SJCRH30 (cell line): ENCODE results near the gene TOP3B. TPM values are rescaled to one million over a fixed set of nuclear protein-coding genes. Genes with fewer than 3 reads are reported as not detected.

ENCODE experiments used
- DNase-seq, 2 experiments: peaks; one replicate each; pipeline ENCODE4 v3.0.0-alpha.2; 2015 to 2020
- H3K27ac ChIP-seq: fragments of 250-450 bp; sonication (Bioruptor Pico); 2 replicates; pipeline ENCODE4 v1.5.1; 2020; ENCODE audit warnings: mild to moderate bottlenecking, moderate library complexity
- H3K27me3 ChIP-seq: fragments of 250-450 bp; sonication (Bioruptor Pico); 2 replicates; pipeline ENCODE4 v1.5.1; 2020; ENCODE audit warnings: mild to moderate bottlenecking, moderate library complexity
- H3K36me3 ChIP-seq: fragments of 250-450 bp; sonication (Bioruptor Pico); 2 replicates; pipeline ENCODE4 v1.5.1; 2020; ENCODE audit warnings: mild to moderate bottlenecking, moderate library complexity
- H3K4me1 ChIP-seq: fragments of 250-450 bp; sonication (Bioruptor Pico); 2 replicates; pipeline ENCODE4 v1.5.1; 2020; ENCODE audit warnings: mild to moderate bottlenecking, moderate library complexity
- H3K4me3 ChIP-seq: fragments of 250-450 bp; sonication (Bioruptor Pico); 2 replicates; pipeline ENCODE4 v1.5.1; 2020; ENCODE audit warnings: mild to moderate bottlenecking, moderate library complexity
- H3K9me3 ChIP-seq: fragments of 250-450 bp; sonication (Bioruptor Pico); replicated peaks from 2 replicates; pipeline ENCODE4 v1.5.1; 2020; ENCODE audit warnings: mild to moderate bottlenecking, moderate library complexity
- total RNA-seq: library from RNA; depleted of rRNA; stranded (reverse); fragments of >200 nt; shearing (Covaris generic); gene quantifications from 2 replicates; pipeline ENCODE4 v1.2.3, GENCODE V29; 2014

Gene TOP3B
- total RNA-seq, 1 experiment from 2014 or later: 33.8 TPM

DNA sequence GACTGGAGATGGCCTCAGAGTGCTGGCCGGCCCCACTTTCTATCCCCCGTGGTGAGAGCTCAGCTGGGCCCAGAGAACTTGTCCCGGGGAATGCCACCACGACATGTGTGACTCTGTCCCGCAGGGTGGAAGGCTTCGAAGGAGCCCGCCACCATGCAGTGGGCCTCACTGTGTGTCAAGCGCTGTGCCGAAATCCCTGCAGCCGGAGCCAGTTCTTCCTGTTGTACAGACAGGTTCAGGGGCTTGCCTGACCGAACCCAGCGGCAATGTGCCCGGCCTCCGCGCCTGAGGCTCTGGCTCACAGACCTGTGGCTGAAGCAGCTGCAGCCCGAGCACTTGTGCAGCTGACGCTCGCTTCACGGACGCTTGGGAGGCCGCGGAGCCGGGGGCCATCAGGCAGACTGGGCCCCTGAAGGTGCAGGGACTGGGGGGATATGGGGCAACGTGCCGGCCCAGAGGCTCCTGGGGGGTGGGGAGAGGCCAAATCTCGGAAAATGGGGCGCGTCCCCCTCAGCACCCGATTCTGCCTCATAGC, 30.6 kb downstream of the TOP3B start:
- H3K27ac ChIP-seq: peak overlapping the region; percentile 79
- DNase-seq: peak; percentile 87 to 89
- H3K9me3 ChIP-seq: no peaks in the 10 kb centered on the region
- no peaks in the 10 kb centered on the region for H3K27me3 ChIP-seq
- peaks cover 5% of the 10 kb centered on the region; the same call in 1 of the 2 replicates for H3K4me1 ChIP-seq
- H3K4me3 ChIP-seq: peak overlapping the region; percentile 67
- no peaks in the 10 kb centered on the region for H3K36me3 ChIP-seq

DNA sequence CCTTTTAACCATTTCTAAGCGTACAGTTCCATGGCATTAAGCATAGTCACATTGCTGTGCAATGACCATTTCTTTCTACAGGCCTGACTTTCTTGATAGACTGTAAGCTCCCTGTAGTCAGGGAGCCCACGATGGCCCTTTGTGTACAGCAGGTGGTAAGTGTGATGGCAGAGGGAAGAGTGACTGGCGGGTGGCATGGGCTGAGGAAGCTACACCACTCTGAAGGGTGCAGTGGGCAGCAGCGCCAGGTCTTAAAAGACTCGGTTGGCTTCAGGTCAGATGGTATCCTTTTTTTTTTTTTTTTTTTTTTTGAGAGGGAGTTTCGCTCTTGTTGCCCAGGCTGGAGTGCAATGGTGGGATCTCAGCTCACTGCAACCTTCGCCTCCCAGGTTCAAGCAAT, 31.5 kb downstream of the TOP3B start:
- DNase-seq: no peak
- Histone ChIP-seq H3K9me3 (no peaks in the 10 kb centered on the region), H3K36me3 (no peaks in the 10 kb centered on the region), H3K27me3 (no peaks in the 10 kb centered on the region), H3K27ac (no peak overlapping the region), H3K4me1 (peaks cover 5% of the 10 kb centered on the region; the same call in 1 of the 2 replicates), H3K4me3 (no peak overlapping the region)

DNA sequence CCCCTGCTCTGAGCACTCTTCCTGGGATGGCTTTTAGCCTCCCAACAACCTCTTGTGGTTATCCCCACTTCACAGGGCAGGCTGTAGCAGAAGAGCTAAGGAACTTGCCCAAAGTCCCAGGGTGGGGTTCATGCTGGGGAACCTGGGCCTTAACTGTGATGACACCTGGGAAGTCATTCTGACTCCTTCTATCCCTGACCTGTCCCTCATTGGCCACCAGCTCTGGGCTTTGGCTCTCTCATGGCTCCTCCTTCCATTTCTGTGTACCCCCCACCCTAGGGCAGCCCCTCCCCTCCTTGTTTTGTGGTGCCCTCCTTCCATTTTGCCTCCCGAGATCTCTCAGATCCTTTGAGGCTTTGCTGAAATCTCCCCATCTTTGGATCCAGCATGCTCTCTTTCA, 32.6 kb downstream of the TOP3B start:
- peaks cover 7% of the 10 kb centered on the region for H3K36me3 ChIP-seq
- no peaks in the 10 kb centered on the region for H3K27me3 ChIP-seq
- H3K4me3 ChIP-seq: no peak overlapping the region
- H3K4me1 ChIP-seq: peaks cover 5% of the 10 kb centered on the region; the same call in 1 of the 2 replicates
- H3K27ac ChIP-seq: no peak overlapping the region
- H3K9me3 ChIP-seq: no peaks in the 10 kb centered on the region
- no peak for DNase-seq

DNA sequence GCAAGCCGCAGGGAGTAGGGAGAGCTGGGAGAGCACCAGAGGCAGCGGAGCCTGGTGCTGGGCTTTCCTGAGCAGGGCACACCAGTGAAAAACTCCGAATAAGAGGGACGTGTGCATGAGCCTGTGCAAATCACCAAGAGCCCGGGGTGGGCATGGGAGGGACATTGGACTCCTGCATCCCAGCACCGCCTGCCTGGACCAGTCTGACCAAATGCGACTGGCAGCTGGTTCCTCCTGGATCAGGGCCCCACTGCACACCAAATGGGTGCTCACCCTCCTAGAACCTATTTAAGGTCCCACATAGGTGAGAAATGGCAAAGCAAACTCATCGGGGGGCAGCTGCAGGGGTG, 33.0 kb downstream of the TOP3B start:
- Histone ChIP-seq H3K4me3 (no peak overlapping the region), H3K9me3 (no peaks in the 10 kb centered on the region), H3K4me1 (peaks cover 5% of the 10 kb centered on the region; the same call in 1 of the 2 replicates), H3K27ac (no peak overlapping the region), H3K36me3 (peaks cover 11% of the 10 kb centered on the region), H3K27me3 (no peaks in the 10 kb centered on the region)
- no peak for DNase-seq

DNA sequence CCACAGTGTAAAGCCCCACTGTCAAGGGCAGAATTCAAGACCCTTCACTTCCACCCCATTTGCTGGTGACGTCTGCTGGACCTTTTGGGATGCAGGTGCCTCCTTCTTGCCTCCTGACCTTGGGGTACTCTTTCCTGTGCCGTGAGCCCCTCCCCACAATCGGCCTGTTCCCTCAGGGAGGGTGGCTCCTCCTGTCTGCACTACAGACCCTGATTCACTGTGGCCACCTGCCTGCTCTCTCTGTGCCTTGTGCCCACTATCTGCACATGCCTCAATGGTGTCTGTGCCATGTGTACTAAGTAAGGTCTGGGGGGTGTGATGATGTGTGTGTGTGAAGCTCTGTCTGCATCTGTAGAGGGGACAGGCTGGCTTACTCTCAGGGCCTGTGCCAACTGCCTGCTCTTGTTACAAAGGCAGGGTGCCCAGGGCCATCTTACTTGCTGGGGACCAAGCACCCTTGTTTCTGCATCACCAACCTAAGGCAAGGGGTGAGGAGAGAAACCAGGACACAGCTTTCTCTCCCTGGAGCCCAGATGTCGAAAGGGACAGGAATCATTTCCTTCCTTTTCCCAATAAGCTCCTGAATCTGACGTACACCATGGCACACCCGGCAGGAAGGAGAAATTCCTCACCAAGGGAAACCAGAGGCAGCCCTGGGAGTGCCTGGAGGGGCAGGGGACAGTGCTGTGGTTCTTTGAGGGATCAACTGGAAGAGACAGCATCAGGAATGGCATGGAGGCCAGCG, 33.6 kb downstream of the TOP3B start:
- H3K9me3 ChIP-seq: no peaks in the 10 kb centered on the region
- no peak overlapping the region for H3K4me3 ChIP-seq
- H3K36me3 ChIP-seq: peaks cover 12% of the 10 kb centered on the region
- H3K4me1 ChIP-seq: peaks cover 5% of the 10 kb centered on the region; the same call in 1 of the 2 replicates
- no peak for DNase-seq
- H3K27ac ChIP-seq: no peak overlapping the region
- no peaks in the 10 kb centered on the region for H3K27me3 ChIP-seq

DNA sequence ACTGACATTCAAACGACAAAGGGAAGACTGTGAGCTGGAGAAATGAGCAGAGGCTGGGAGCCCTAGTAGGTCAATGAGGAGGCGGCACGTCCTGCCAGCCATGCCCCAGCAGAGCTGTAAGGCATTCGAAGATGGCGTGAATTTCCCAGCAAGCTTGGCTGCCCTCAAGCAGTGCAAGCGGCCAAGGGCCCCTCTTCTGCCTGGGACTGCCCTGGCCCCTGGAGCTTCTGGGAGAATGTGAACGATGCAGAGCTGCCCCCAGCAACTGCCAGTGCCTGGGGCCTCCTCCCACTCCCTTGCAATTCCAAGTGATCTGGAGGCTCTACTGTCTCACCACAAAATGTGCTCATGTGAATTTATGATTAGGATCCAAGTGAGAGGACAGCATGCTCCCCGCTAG, 34.2 kb downstream of the TOP3B start:
- H3K4me3 ChIP-seq: no peak overlapping the region
- no peak overlapping the region for H3K27ac ChIP-seq
- no peaks in the 10 kb centered on the region for H3K27me3 ChIP-seq
- H3K36me3 ChIP-seq: peaks cover 12% of the 10 kb centered on the region
- peaks cover 8% of the 10 kb centered on the region; the same call in 1 of the 2 replicates for H3K4me1 ChIP-seq
- no peak for DNase-seq
- no peaks in the 10 kb centered on the region for H3K9me3 ChIP-seq

DNA sequence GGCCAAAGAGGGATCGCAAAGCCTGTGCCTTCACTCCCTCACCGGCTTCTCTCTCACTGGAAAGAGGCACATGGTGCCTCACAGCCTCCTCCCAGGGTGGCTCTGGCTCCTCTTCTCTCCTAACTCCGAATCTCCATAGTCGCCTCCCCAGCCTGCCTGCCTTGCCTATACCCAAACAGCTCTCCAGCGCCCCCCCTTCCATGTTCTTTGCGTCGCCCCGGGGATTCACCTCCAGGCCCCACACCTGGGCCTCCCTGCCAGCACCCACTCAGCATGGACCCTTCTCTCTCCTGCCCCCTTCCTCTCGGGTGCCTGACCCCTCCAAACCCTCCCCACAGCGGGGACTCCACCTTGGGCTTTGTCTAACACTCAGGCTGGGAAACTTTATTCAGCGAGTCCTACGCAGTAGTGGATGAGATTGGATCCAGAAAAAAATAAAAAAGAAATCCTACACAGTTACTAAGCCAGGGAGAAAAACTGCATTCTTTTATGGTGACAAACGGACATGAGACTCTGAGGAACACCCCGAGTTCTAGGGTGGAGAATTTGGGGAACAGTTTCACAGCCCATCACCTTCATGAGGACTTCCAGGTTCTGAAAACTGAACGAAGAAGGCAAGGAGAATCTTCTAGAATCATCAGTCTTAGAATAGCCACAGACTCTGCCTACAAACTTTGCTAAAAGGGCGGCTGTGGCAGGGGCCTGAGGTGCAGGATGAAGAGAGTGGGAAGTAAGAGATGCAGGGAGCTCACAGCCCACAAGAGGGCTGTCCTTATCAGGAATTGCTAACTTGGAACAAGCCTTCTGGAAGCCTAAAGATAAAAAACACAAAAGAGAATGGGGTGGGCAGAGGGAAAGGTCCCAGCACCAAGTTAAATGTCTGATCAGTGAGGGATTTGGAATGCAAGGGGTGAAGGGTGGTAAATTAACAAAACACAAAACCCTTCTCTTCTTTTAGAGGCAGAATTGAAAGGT, 35.3 kb downstream of the TOP3B start:
- DNase-seq: peak in 1 of 2 experiments; percentile 30
- peaks cover 12% of the 10 kb centered on the region for H3K36me3 ChIP-seq
- no peak overlapping the region for H3K27ac ChIP-seq
- peaks cover 19% of the 10 kb centered on the region for H3K4me1 ChIP-seq
- no peaks in the 10 kb centered on the region for H3K27me3 ChIP-seq
- H3K9me3 ChIP-seq: no peaks in the 10 kb centered on the region
- no peak overlapping the region for H3K4me3 ChIP-seq

DNA sequence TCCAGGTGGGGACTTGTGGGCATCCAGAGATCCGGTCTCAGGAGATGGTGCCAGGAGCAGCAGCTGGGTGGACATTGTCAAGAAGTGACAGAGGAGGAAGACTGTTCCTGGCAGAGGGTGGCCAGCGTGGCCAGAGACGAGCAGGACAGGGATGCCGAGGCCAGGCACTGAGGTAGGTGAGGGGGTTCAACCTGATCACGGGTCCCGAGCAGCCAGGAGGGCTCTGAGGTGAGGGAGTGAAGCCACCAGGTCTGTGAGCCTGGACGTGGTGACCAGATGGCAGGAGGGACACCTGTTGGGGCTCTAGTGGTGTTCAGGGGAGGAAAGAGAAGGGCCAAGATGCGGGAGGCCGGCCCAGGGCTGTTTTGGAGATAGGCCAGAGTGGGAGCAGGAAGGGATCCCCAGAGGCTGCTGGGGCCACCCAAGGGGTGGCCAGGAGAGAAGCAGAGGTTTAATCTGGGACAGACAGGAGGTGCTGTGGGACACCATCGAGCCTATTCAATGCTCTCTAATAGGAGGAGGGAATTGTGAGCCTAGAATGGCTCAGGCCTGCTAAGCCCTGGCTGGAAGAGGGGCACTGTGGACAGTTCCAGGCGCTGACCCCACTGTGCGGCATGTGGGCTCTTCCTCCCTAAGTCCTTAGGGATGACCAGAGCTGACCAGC, 36.2 kb downstream of the TOP3B start:
- Histone ChIP-seq H3K27me3 (no peaks in the 10 kb centered on the region), H3K4me1 (peaks cover 21% of the 10 kb centered on the region), H3K36me3 (peaks cover 12% of the 10 kb centered on the region), H3K9me3 (no peaks in the 10 kb centered on the region), H3K4me3 (no peak overlapping the region), H3K27ac (no peak overlapping the region)
- DNase-seq: no peak

DNA sequence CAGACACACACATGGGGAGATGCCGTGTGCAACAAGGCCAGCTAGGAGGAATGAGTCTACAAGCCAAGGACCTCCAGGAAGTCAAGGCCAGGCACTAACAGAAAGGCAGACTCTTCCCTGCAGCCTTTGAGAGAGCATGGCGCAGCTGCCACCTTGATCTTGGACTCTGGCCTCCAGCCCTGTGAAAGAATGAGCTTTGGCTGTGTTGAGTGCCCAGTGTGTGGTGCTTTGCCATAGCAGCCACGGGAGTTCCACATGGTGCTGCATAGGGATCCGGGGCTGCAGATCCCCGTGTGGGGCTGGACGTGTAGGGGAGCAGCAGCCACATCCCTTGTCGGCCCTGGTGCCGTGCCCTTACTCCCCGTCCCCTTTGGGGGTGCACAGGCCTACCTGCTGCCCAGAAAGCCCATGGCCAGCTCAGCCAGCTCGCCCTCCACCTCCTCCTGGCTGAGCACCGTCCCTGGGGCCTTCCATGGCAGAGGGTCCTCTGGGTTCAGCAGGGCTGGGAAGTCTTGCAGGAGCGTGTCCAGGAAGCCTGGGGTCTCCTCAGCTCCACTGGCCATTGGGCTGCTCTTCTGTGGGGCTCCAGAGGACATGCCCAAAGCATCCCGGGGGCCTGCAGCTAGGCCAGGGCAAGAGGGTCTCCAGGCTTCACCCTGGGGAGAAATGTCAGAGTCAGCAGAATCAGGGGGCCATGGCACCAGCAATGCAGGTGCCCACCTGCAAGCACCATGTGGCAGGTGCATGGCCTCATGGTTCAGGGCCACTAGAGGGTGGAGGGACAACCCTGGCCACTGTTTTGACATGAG, 36.9 kb downstream of the TOP3B start:
- H3K27ac ChIP-seq: no peak overlapping the region
- H3K9me3 ChIP-seq: no peaks in the 10 kb centered on the region
- H3K4me1 ChIP-seq: peaks cover 25% of the 10 kb centered on the region
- H3K27me3 ChIP-seq: no peaks in the 10 kb centered on the region
- H3K36me3 ChIP-seq: peaks cover 12% of the 10 kb centered on the region
- H3K4me3 ChIP-seq: no peak overlapping the region
- DNase-seq: no peak

DNA sequence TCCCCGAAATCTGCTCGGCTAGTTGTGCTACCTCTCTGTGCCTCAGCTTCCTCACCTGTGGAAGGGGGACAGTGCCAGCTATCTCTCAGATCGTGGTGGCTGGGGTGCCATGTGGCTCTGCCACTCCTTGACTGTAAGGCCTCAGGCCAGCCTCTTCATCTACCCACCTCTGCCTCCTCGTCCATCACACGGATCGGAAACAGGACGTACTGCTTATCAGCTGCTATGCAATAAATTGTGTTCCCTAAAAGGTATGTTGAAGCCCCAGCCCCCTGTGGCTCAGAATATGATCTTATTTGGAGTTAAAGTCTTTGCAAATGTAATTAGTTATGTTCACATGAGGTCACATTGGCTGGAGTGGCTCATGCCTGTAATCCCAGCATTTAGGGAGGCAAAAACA, 37.7 kb downstream of the TOP3B start:
- Histone ChIP-seq H3K36me3 (peaks cover 12% of the 10 kb centered on the region), H3K4me1 (peaks cover 27% of the 10 kb centered on the region), H3K4me3 (no peak overlapping the region), H3K9me3 (no peaks in the 10 kb centered on the region), H3K27ac (no peak overlapping the region), H3K27me3 (no peaks in the 10 kb centered on the region)
- no peak for DNase-seq

DNA sequence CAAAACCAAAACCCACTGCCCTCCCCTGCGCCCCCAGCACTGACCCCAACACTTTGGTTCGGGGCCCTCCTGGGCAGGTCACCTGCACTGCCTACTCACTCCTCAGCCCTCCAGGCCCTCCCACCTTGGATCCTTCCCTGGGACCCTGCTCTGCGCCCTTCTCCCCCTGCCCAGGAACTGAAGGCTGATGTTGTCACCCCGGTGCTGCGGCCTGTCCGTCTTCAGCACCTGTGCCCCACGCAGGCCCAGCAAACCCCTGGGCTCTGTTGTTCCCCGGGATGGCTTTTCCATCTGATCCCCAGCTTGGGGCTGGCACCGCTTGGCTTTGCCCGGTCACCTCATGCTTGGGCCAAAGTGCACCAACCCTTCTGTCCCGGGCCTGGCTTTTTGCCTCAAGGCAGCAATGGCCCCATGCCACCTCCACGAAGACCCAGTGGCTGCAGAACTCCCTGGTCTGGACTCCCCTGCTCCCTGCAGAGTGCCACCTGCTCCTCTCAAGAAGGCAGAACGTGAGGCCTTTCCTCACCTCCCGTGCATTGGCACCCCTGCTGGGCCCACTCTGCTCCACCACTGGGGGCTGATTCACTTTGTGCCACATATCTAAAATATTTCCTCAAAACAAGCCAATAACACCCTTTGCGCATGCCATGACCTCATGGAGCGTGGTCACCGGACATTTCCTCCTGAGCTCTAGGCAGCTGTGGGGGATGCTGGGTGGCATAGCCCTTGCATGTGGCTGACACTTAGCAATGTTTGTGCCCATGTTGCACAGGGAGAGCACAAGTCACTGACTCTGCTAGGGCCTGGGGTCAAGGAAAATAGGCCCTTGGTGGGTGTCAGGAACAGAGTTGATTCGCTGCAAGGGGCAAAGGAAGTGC, 38.8 kb downstream of the TOP3B start:
- Histone ChIP-seq H3K4me1 (peaks cover 36% of the 10 kb centered on the region), H3K27me3 (no peaks in the 10 kb centered on the region), H3K36me3 (peaks cover 14% of the 10 kb centered on the region), H3K4me3 (no peak overlapping the region), H3K9me3 (no peaks in the 10 kb centered on the region), H3K27ac (no peak overlapping the region)
- no peak for DNase-seq

DNA sequence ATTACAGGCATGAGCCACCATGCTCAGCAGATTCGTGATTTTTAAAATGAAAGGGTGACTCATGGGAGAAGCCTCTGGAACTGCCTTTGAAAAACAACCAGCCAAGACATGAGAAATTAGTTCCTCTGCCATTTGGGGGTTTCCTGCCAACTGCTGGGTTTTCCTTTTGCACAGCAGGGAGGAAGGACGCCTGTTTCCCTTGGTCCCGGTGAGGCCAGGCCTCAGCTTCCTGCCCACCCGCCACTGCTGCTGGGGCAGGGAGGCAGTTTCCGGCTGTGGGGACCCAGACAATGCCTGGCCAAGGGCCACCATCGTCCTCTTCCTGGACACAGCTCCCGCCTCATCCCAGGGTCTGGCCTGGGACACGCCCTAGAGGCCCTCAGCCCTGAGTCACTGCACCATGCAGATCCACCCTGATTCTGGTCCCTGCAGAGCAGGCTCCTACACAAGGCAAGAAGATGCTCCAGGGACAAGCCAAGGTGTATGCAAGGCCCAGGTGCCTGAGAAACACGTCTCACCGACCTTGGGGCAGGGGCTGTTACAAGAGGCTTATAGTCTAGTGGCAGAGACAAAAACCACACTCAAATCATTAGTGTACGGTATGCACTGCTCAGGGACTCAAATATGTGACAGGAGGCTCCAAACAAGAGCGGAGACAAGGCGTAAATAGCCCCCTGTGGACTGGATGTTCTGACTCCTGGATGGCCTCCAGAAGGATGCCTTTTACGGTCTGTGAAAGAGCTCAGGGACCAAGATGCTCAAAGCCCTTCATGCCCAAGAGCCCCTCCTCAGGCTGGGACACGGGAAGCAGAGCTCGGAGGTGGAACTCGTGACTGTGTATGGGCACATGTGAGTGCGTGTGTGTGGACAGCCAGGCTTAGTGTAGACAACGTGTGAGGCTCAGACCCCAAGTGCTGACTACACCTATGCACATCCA, 39.9 kb downstream of the TOP3B start:
- DNase-seq: peak; percentile 60 to 67
- H3K4me1 ChIP-seq: peaks cover 40% of the 10 kb centered on the region

More for the DNA sequence above, 39.9 kb downstream of the TOP3B start:
- no peak overlapping the region for H3K4me3 ChIP-seq
- no peaks in the 10 kb centered on the region for H3K9me3 ChIP-seq
- H3K27ac ChIP-seq: peak overlapping the region; percentile 68
- no peaks in the 10 kb centered on the region for H3K27me3 ChIP-seq
- peaks cover 14% of the 10 kb centered on the region for H3K36me3 ChIP-seq
